Middle frontal gyrus (tissue), 1 donor: ENCODE data around the gene PCDHB12.

Source experiments
- DNase-seq: peaks from one replicate; pipeline ENCODE4 v3.0.0-alpha.2; 2015; ENCODE audit warnings: low spot score; ENCODE audit errors: extremely low spot score

The PCDHB12 gene

DNA sequence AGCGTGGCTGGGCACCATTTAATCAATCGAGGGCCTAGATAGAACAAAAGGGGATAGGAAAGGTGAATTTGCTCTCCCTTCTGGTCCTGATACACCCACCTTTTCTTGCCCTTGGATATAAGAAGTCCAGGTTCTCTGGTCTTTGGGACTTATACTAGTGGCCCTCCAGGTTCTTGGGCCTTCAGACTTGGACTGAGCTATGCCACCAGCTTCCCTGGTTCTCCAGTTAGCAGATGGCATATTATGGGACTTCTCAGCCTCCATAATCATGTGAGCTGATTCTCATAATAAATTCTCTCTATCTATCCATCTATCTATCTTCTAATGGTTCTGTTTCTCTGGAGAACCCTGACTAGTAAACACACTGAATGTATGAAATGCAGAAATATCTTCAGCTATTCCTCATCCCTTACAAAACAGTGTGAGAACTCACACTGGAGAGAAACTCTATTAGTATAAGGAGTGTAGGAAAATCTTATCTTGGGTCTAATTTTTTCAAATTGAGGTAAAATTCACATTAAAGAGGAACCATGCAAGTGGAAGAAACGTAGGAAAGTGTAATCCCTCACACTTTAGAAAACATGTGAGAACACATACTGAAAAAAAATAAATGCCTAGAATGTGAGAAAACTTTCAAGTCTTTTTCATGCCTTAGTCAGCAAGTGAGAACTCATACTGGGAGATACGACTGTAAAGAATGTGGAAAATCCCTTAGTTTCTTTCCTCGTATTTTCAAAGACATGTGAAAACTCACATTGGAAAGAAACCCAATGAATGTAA lies 52.1 kb downstream of the PCDHB12 start:
- no peak for DNase-seq

GRCh38 chr5:141261238-141261546 lies 52.7 kb downstream of the PCDHB12 start:
- DNase-seq = no peak
